Spleen (tissue), 11 donors: ENCODE data around the gene MTX3. TPM values are rescaled to one million over a fixed set of nuclear protein-coding genes. Genes with fewer than 3 reads are reported as not detected.
A peak's percentile ranks its signal among the peaks of the same experiment; 100 is the strongest.

Experiments used
- DNase-seq: peaks from one replicate; pipeline ENCODE4 v3.0.0-alpha.2; 2020
- H3K27ac ChIP-seq, 8 donors: fragments of 200-600 bp; sonication (generic) in 7 of 8; 1 replicate in 4 of 8; 2 replicates in 4 of 8; pipeline versions ENCODE4 v1.5.0 to v1.8.0; 2016 to 2021; ENCODE audit warnings: inconsistent platforms in 4 of 8, mild to moderate bottlenecking in 4 of 8, moderate library complexity in 1 of 8
- H3K27me3 ChIP-seq, 7 donors: fragments of 200-600 bp; sonication (generic) in 6 of 7; replicated peaks in 1 of 7; 1 replicate in 4 of 7; 2 replicates in 3 of 7; pipeline versions ENCODE4 v1.5.0 to v1.8.0; 2016 to 2021; ENCODE audit warnings: inconsistent platforms in 3 of 7, mild to moderate bottlenecking in 1 of 7
- H3K36me3 ChIP-seq, 6 donors: fragments of 200-600 bp; sonication (generic) in 5 of 6; 1 replicate in 4 of 6; 2 replicates in 2 of 6; pipeline versions ENCODE4 v1.5.0 to v1.8.0; 2016 to 2021; ENCODE audit warnings: inconsistent platforms in 2 of 6
- H3K4me1 ChIP-seq, 6 donors: fragments of 200-600 bp; sonication (generic) in 5 of 6; 1 replicate in 3 of 6; 2 replicates in 3 of 6; pipeline versions ENCODE4 v1.5.0 to v1.8.0; 2016 to 2021; ENCODE audit warnings: inconsistent platforms in 3 of 6
- H3K4me3 ChIP-seq, 8 donors: fragments of 200-600 bp; sonication (generic) in 7 of 8; 1 replicate in 4 of 8; 2 replicates in 4 of 8; pipeline versions ENCODE4 v1.5.0 to v1.8.0; 2016 to 2021; ENCODE audit warnings: inconsistent platforms in 4 of 8, mild to moderate bottlenecking in 4 of 8, moderate library complexity in 2 of 8
- H3K9me3 ChIP-seq, 8 donors: fragments of 200-600 bp; sonication (generic) in 7 of 8; 1 replicate in 4 of 8; 2 replicates in 4 of 8; pipeline versions ENCODE4 v1.5.0 to v1.8.0; 2016 to 2021; ENCODE audit warnings: inconsistent platforms in 4 of 8
- CTCF ChIP-seq, 11 experiments: fragments of 200-600 bp in 7 of 11; fragments of 450-650 bp in 4 of 11; sonication (generic) in 4 of 11; IDR thresholded peaks in 8 of 11; conservative IDR thresholded peaks in 3 of 11; 1 replicate in 7 of 11; 2 replicates in 4 of 11; pipeline versions ENCODE4 v1.4.0 to v1.8.0; 2016 to 2021; ENCODE audit warnings: antibody characterized with exemption in 11 of 11, inconsistent platforms in 4 of 11, mild to moderate bottlenecking in 1 of 11
- POLR2A ChIP-seq, 3 donors: fragments of 450-650 bp; IDR thresholded peaks; one replicate each; pipeline ENCODE4 v1.5.1; 2017; ENCODE audit warnings: antibody characterized with exemption in 3 of 3, mild to moderate bottlenecking in 1 of 3
- POLR2AphosphoS5 ChIP-seq, 3 donors: sonication (generic); formaldehyde crosslinking; IDR thresholded peaks; one replicate each; pipeline ENCODE4 v1.5.1; 2017; ENCODE audit warnings: antibody characterized with exemption in 3 of 3
- WGBS, 5 donors: extraction: QIAGEN DNeasy Blood & Tissue Kit in 3 of 5; methylation state at CpG; one replicate each; pipeline versions ENCODE4 v1.1.5 to v1.1.7; 2013 to 2018; 5-methylcytosine and 5-hydroxymethylcytosine counted together
- intact Hi-C: fragments of 100-400 bp; cut with DNase I; formaldehyde crosslinking; loops from one replicate; pipeline ENCODE4 v1.15.0; 2023; ENCODE audit warnings: low total_unique reads
- polyA plus RNA-seq, 3 donors: library from polyadenylated mRNA; stranded (reverse); fragments of 200-250 nt; gene quantifications; one replicate each; pipeline ENCODE4 v1.2.1, GENCODE V29; 2013
- total RNA-seq, 7 donors: library from RNA; depleted of rRNA in 3 of 7; stranded (reverse); fragments of >200 nt in 3 of 7; fragmentation: NEBNext Ultra II Directional in 4 of 7; extraction: Animal tissue kit (Norgen Biotek cat#: 25700) in 4 of 7; gene quantifications; one replicate each; pipeline versions ENCODE4 v1.1.0 to v1.2.1, GENCODE V29; 2016 to 2021
- donor health status: healthy with polysubstance abuse.
- donor health status: DM: no; HTN: no; CAD: no; lungs with moderate emphysema.
- donor health status: DM: no; HTN: no; CAD: no.
- donor health status: Bipolar disorder and iron deficiency.
- donor health status: healthy.
- donor health status: DM: no; HTN: no; CAD: no.
- donor health status: DM: yes; HTN: yes; CAD: no.

Gene MTX3
- total and polyA plus RNA-seq, 10 donors = 6.0 to 19.8 (median 15.8) TPM

GRCh38 chr5:80036615-80037014 is 45.6 kb upstream of the MTX3 start:
- intact Hi-C loops = no loop called here
- TF ChIP-seq POLR2AphosphoS5 (IDR thresholded peaks at IDR 0.05) (no peak), POLR2A (IDR thresholded peaks at IDR 0.05) (no peak), CTCF (IDR thresholded peaks at IDR 0.05 in 8 of 11, conservative IDR thresholded peaks at IDR 0.05 in 3 of 11) (no peak)
- Histone ChIP-seq H3K9me3 (no peaks in the 10 kb centered on the region), H3K4me3 (no peak overlapping the region), H3K36me3 (no peaks in the 10 kb centered on the region), H3K27ac (no peak overlapping the region), H3K27me3 (peaks cover 0 to 77% (median 47%) of the 10 kb centered on the region in 7 donors), H3K4me1 (peaks cover 0 to 12% (median 6%) of the 10 kb centered on the region in 6 donors)
- no peak for DNase-seq
- 74 to 91% (median 84%) methylated on average over 5 of the region's 5 CpGs for WGBS, 5 donors

GRCh38 chr5:80035839-80036238 is 44.8 kb upstream of the MTX3 start:
- no peaks in the 10 kb centered on the region for H3K36me3 ChIP-seq
- peaks cover 0 to 12% (median 6%) of the 10 kb centered on the region in 6 donors for H3K4me1 ChIP-seq
- H3K9me3 ChIP-seq = no peaks in the 10 kb centered on the region
- 73 to 88% (median 79%) methylated on average over 7 of the region's 7 CpGs for WGBS, 5 donors
- TF ChIP-seq CTCF (IDR thresholded peaks at IDR 0.05 in 8 of 11, conservative IDR thresholded peaks at IDR 0.05 in 3 of 11) = no peak
- TF ChIP-seq POLR2AphosphoS5 (IDR thresholded peaks at IDR 0.05) = no peak
- TF ChIP-seq POLR2A (IDR thresholded peaks at IDR 0.05) = no peak
- no peak overlapping the region for H3K27ac ChIP-seq
- no peak for DNase-seq
- H3K27me3 ChIP-seq = peaks cover 0 to 84% (median 54%) of the 10 kb centered on the region in 7 donors
- intact Hi-C loops = no loop called here
- H3K4me3 ChIP-seq = peak overlapping the region in 1 of 8 donors; percentile 56

- WGBS, 5 donors = 6 to 11% (median 6%) methylated on average over 28 to 76 of the region's 76 CpGs
- Histone ChIP-seq H3K4me3 (peak within 1 kb of the TSS in 3 of 8 donors; percentile 15 to 56 (median 16)), H3K27ac (no peak within 1 kb of the TSS), H3K36me3 (no peaks in the 10 kb centered on the region), H3K27me3 (peaks cover 0 to 87% (median 55%) of the 10 kb centered on the region in 7 donors), H3K9me3 (no peaks in the 10 kb centered on the region), H3K4me1 (peaks cover 0 to 12% (median 6%) of the 10 kb centered on the region in 6 donors)
- TF ChIP-seq POLR2AphosphoS5 (IDR thresholded peaks at IDR 0.05) (no peak), CTCF (IDR thresholded peaks at IDR 0.05 in 8 of 11, conservative IDR thresholded peaks at IDR 0.05 in 3 of 11) (no peak), POLR2A (IDR thresholded peaks at IDR 0.05) (no peak)
- intact Hi-C loops = no loop called here
- no peak for DNase-seq
These were observed 44.1 kb upstream of the MTX3 start, which contains the start of gene THBS4 for GRCh38 chr5:80034962-80035821. TSS of gene THBS4 (plus strand) at chr5:80035348. CDS start at chr5:80035538, 190 bp downstream.

GRCh38 chr5:80034559-80034958 is 43.5 kb upstream of the MTX3 start:
- no peaks in the 10 kb centered on the region for H3K36me3 ChIP-seq
- H3K4me1 ChIP-seq = peaks cover 0 to 12% (median 6%) of the 10 kb centered on the region in 6 donors
- peak overlapping the region in 2 of 8 donors; percentile 16 to 56 for H3K4me3 ChIP-seq
- H3K27ac ChIP-seq = no peak overlapping the region
- peaks cover 0 to 87% (median 55%) of the 10 kb centered on the region in 7 donors for H3K27me3 ChIP-seq
- H3K9me3 ChIP-seq = no peaks in the 10 kb centered on the region
- 33 to 38% (median 34%) methylated on average over 8 of the region's 8 CpGs for WGBS, 5 donors
- intact Hi-C loops = no loop called here
- no peak for DNase-seq
- TF ChIP-seq CTCF (IDR thresholded peaks at IDR 0.05 in 8 of 11, conservative IDR thresholded peaks at IDR 0.05 in 3 of 11) (no peak), POLR2AphosphoS5 (IDR thresholded peaks at IDR 0.05) (no peak), POLR2A (IDR thresholded peaks at IDR 0.05) (no peak)
